Type B pancreatic cell (in vitro differentiated cells): ENCODE results near the gene ARF4. TPM values are rescaled to one million over a fixed set of nuclear protein-coding genes. Genes with fewer than 3 reads are reported as not detected.

Experiments
- DNase-seq: peaks from one replicate; pipeline ENCODE4 v3.0.0; 2021; ENCODE audit warnings: mixed read lengths; ENCODE audit not compliant: unreplicated experiment; ENCODE audit errors: extremely low spot score
- H3K27ac Mint-ChIP-seq: 2 replicates; pipeline ENCODE4 v1.8.0; 2021; ENCODE audit warnings: mild to moderate bottlenecking, mixed read lengths
- H3K27me3 Mint-ChIP-seq: 2 replicates; pipeline ENCODE4 v1.8.0; 2021; ENCODE audit warnings: mixed read lengths
- H3K36me3 Mint-ChIP-seq: 2 replicates; pipeline ENCODE4 v1.8.0; 2021; ENCODE audit warnings: mixed read lengths
- H3K4me1 Mint-ChIP-seq: one replicate; pipeline ENCODE4 v1.8.0; 2021; ENCODE audit warnings: mixed read lengths; ENCODE audit not compliant: unreplicated experiment
- H3K4me3 Mint-ChIP-seq: 2 replicates; pipeline ENCODE4 v1.8.0; 2021; ENCODE audit warnings: mild to moderate bottlenecking, mixed read lengths
- H3K9me3 Mint-ChIP-seq: 2 replicates; pipeline ENCODE4 v1.8.0; 2021; ENCODE audit warnings: mixed read lengths
- total RNA-seq: library from RNA; stranded (reverse); gene quantifications from 2 replicates; pipeline ENCODE4 v1.2.1, GENCODE V29; 2021; ENCODE audit warnings: low replicate concordance
- TF ChIP-seq, protein P1 (sequence below): fragments of 200-600 bp; sonication (generic); conservative IDR thresholded peaks from 2 replicates; pipeline ENCODE4 v1.5.0; 2021; ENCODE audit warnings: antibody characterized with exemption, mild to moderate bottlenecking

The ARF4 gene
- total RNA-seq, 1 donor from 2014 or later, result 132 TPM

DNA sequence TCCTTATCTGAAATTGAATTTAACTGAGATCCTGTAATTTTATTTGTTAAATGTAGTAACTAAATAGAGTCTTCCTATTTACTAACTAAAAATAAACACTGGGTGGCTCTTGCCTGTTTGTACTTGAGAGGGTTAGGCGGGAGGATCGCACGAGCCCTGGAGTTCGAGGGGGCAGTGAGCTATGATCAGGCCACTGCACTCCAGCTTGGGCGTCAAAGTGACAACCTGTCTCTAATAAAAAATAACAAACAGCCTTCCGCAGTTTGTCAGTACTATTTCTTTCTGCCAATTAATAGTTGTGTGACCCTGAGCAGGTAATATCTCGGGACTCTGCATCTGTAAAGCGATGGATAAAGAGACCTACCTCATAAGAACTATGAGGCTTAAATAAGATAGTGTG lies 41.8 kb downstream of the ARF4 start:
- Mint-ChIP-seq H3K27ac (peak overlapping the region; percentile 98), H3K4me1 (peaks cover 19% of the 10 kb centered on the region), H3K36me3 (peaks cover 18% of the 10 kb centered on the region), H3K4me3 (peak overlapping the region; percentile 86), H3K27me3 (no peaks in the 10 kb centered on the region), H3K9me3 (no peaks in the 10 kb centered on the region)
- no peak for DNase-seq
- TF ChIP-seq, protein P1, sequence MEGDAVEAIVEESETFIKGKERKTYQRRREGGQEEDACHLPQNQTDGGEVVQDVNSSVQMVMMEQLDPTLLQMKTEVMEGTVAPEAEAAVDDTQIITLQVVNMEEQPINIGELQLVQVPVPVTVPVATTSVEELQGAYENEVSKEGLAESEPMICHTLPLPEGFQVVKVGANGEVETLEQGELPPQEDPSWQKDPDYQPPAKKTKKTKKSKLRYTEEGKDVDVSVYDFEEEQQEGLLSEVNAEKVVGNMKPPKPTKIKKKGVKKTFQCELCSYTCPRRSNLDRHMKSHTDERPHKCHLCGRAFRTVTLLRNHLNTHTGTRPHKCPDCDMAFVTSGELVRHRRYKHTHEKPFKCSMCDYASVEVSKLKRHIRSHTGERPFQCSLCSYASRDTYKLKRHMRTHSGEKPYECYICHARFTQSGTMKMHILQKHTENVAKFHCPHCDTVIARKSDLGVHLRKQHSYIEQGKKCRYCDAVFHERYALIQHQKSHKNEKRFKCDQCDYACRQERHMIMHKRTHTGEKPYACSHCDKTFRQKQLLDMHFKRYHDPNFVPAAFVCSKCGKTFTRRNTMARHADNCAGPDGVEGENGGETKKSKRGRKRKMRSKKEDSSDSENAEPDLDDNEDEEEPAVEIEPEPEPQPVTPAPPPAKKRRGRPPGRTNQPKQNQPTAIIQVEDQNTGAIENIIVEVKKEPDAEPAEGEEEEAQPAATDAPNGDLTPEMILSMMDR, result no peak

DNA sequence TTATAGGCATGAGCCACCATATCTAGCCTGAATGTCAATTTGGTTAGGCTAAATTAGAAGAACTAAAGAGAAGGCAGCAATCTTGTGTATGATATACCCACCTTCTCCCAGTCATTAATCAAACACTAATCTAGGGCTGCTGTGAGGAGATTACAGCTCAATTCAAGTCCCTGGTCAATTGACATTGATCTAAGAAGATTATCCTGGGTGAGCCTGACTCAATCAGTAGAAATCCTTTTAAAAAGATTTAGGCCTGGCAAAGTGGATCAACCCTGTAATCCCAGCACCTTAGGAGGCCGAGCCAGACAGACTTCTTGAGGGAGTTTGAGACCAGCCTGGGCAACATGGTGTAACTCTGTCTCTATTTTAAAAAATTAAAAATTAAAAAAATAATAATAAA lies 50.5 kb downstream of the ARF4 start:
- TF ChIP-seq, protein P1, result no peak
- H3K9me3 Mint-ChIP-seq, result no peaks in the 10 kb centered on the region
- H3K27ac Mint-ChIP-seq, result no peak overlapping the region
- H3K4me1 Mint-ChIP-seq, result peaks cover 10% of the 10 kb centered on the region
- no peak for DNase-seq
- H3K36me3 Mint-ChIP-seq, result no peaks in the 10 kb centered on the region
- H3K4me3 Mint-ChIP-seq, result no peak overlapping the region
- no peaks in the 10 kb centered on the region for H3K27me3 Mint-ChIP-seq

DNA sequence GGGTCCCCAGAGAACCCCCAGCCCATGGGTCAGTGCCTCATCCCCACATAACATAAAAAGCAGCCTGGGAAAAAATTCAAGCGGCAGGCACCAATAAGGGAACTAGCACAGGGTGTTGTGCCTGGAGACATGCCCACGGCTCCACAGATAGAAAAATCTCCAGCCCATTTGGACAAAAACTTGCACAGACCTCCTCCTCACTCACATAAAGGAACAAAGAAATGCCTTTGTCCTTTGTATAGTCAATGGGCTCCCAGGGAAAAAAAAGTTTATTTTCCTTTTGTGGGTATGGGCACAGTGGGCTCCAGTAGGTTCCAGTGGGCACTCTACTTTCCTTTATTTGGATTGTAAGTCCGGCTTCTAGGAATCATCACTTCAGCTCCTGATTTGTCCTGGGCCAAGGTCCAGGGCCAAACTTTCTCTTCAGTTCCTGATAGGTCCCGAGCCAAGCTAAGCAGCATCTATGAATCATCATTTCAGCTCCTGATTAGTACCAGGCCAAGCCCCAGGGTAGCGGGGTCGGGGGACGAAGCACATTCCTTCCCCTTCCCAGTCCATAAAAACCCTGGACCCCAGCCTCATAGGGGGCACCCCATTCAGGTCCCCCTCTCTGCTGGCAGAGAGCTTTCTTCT lies 51.4 kb downstream of the ARF4 start:
- no peak for DNase-seq
- Mint-ChIP-seq H3K4me1 (peaks cover 10% of the 10 kb centered on the region), H3K4me3 (peak overlapping the region; percentile 55), H3K36me3 (no peaks in the 10 kb centered on the region), H3K27me3 (no peaks in the 10 kb centered on the region), H3K9me3 (no peaks in the 10 kb centered on the region), H3K27ac (peak overlapping the region; percentile 29)
- TF ChIP-seq, protein P1, result no peak

DNA sequence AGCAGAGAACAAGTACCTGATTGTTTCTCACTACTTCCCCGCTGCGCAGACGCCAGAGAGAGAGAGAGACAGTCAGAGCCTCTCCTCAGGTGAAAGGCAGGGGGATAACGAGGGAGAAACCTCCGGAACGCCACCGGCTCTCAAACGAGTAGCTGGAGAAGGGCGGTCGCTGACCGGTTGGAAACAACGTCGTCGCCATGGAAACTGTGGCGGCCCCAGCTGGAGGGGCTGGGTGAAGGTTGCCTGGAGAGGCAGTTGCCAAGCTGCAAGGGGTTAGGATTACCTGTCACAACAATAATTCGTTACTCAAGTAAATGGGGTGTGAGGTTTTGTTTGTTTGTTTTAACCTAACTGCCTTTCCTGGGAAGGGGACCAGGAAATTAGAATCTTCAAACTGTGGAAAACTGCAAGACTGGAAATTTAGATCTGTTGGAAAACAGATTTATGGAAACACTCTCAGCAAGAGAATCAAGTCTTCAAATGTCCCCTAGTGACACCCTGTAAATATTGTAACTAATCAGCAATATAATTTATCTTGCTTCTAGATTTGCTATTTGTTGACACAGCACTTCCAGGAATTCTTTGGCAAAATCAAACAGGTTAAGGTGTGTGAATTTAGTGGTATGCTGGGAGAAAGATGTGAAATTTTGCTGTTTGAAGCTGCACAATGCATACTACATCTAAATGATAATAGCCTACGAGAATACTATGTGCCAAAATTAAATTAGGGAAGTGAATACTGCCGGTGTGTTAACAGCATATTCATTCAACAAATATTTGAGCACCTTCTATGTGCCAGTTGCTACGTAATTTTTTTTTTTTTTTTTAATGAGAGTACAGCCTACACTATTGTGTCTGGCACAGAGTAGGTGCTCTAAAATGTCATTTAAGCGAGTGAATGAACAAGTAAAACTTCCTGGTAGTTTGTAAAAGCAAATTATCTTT lies 52.7 kb downstream of the ARF4 start, which contains the start of gene DNAH12:
DNAH12 (minus strand) TSS at position 164 of the 945 bp plus-strand sequence. CDS start 1,474 bp downstream, outside the sequence.
- no peaks in the 10 kb centered on the region for H3K9me3 Mint-ChIP-seq
- H3K27me3 Mint-ChIP-seq, result no peaks in the 10 kb centered on the region
- peak within 1 kb of the TSS; percentile 85 for H3K4me3 Mint-ChIP-seq
- TF ChIP-seq, protein P1, result no peak
- no peaks in the 10 kb centered on the region for H3K36me3 Mint-ChIP-seq
- H3K4me1 Mint-ChIP-seq, result peaks cover 10% of the 10 kb centered on the region
- H3K27ac Mint-ChIP-seq, result peak within 1 kb of the TSS; percentile 88
- DNase-seq, result peak; percentile 80

DNA sequence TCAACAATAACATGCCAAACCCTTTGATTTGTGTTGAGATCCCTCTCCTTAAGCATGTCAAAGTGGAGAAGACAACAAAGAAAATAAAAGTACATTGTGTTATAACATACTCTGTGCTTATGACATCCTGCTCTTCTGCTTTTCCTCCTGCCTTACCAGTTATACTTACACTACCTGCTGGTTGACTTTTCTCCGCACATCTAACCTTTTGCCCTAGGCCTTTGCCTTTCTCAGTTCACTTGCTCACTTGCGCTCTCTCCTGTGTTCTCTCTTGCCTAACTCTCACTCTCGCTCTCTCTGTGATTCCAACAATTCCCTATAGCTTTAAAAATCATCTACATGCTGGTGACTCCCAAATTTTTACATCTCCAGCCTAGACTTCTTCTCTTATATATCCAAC lies 58.7 kb downstream of the ARF4 start:
- Mint-ChIP-seq H3K4me3 (peak overlapping the region; percentile 71), H3K36me3 (no peaks in the 10 kb centered on the region), H3K9me3 (peaks cover 5% of the 10 kb centered on the region), H3K27ac (peak overlapping the region; percentile 77), H3K4me1 (peaks cover 4% of the 10 kb centered on the region), H3K27me3 (no peaks in the 10 kb centered on the region)
- TF ChIP-seq, protein P1, result no peak
- DNase-seq, result no peak
